GM23338 (cell line): ENCODE data around the gene ZNF610. TPM values are rescaled to one million over a fixed set of nuclear protein-coding genes. Genes with fewer than 3 reads are reported as not detected.

ENCODE experiments used
- ATAC-seq: fragments of 200-7000 bp; cut with Tn5 transposase; 3 replicates; pipeline ENCODE4 v1.9.1; 2020
- DNase-seq: peaks from one replicate; pipeline ENCODE4 v3.0.0-alpha.2; 2015; ENCODE audit warnings: low spot score
- H2AFZ ChIP-seq: fragments of 200-600 bp; sonication (generic); 2 replicates; pipeline ENCODE4 v1.8.0; 2016; ENCODE audit warnings: antibody characterized with exemption, mild to moderate bottlenecking, moderate library complexity
- H3F3A ChIP-seq: fragments of 200-600 bp; sonication (generic); replicated peaks from 2 replicates; pipeline ENCODE4 v1.8.0; 2017; ENCODE audit warnings: antibody characterized with exemption, mixed run types, low read depth
- H3K27ac ChIP-seq: fragments of 200-600 bp; sonication (generic); 2 replicates; pipeline ENCODE4 v1.6.1; 2016; ENCODE audit warnings: low read depth
- H3K27me3 ChIP-seq: fragments of 200-600 bp; sonication (generic); 2 replicates; pipeline ENCODE4 v1.8.0; 2016; ENCODE audit warnings: mild to moderate bottlenecking, mixed run types, moderate library complexity; ENCODE audit not compliant: insufficient read depth
- H3K36me3 ChIP-seq: fragments of 200-600 bp; sonication (generic); 2 replicates; pipeline ENCODE4 v1.8.0; 2016; ENCODE audit warnings: mild to moderate bottlenecking; ENCODE audit not compliant: insufficient read depth
- H3K4me1 ChIP-seq: fragments of 200-600 bp; sonication (generic); 2 replicates; pipeline ENCODE4 v1.8.0; 2016; ENCODE audit warnings: mild to moderate bottlenecking, moderate library complexity; ENCODE audit not compliant: insufficient read depth
- H3K4me2 ChIP-seq: fragments of 200-600 bp; sonication (generic); 2 replicates; pipeline ENCODE4 v1.7.1; 2017; ENCODE audit warnings: mixed run types
- H3K4me3 ChIP-seq: fragments of 200-600 bp; sonication (generic); 2 replicates; pipeline ENCODE4 v1.6.1; 2016; ENCODE audit warnings: mixed run types
- H3K79me2 ChIP-seq: fragments of 200-600 bp; sonication (generic); replicated peaks from 2 replicates; pipeline ENCODE4 v1.8.0; 2017; ENCODE audit warnings: mild to moderate bottlenecking; ENCODE audit not compliant: insufficient read depth
- H3K9me2 ChIP-seq: fragments of 200-600 bp; sonication (generic); 2 replicates; pipeline ENCODE4 v1.8.0; 2017; ENCODE audit not compliant: insufficient read depth
- H4K20me1 ChIP-seq: fragments of 200-600 bp; sonication (generic); replicated peaks from 2 replicates; pipeline ENCODE4 v1.8.0; 2017; ENCODE audit warnings: mild to moderate bottlenecking; ENCODE audit not compliant: insufficient read depth
- H3K27ac Mint-ChIP-seq: 2 replicates; pipeline ENCODE4 v1.8.0; 2020; ENCODE audit warnings: inconsistent platforms, mild to moderate bottlenecking, moderate library complexity, mixed read lengths
- H3K27me3 Mint-ChIP-seq: 3 replicates; pipeline ENCODE4 v1.8.0; 2022; ENCODE audit warnings: low read depth, mild to moderate bottlenecking, moderate library complexity, mixed read lengths, inconsistent platforms; ENCODE audit not compliant: insufficient read depth, poor library complexity
- H3K36me3 Mint-ChIP-seq: 3 replicates; pipeline ENCODE4 v1.8.0; 2021; ENCODE audit warnings: low read depth, mild to moderate bottlenecking, inconsistent platforms, moderate library complexity, mixed read lengths
- H3K4me1 Mint-ChIP-seq: 3 replicates; pipeline ENCODE4 v1.8.0; 2020; ENCODE audit warnings: mild to moderate bottlenecking, inconsistent platforms, mixed read lengths
- H3K4me3 Mint-ChIP-seq: 3 replicates; pipeline ENCODE4 v1.8.0; 2021; ENCODE audit warnings: moderate library complexity, mild to moderate bottlenecking, inconsistent platforms, mixed read lengths
- H3K9me3 Mint-ChIP-seq: 3 replicates; pipeline ENCODE4 v1.8.0; 2020; ENCODE audit warnings: moderate library complexity, mild to moderate bottlenecking, inconsistent platforms, mixed read lengths
- ETS1 ChIP-seq: IDR thresholded peaks from 2 replicates; pipeline ENCODE4 v1.6.1; 2016; ENCODE audit warnings: antibody characterized with exemption
- EZH2phosphoT487 ChIP-seq: fragments of 200-600 bp; sonication (generic); IDR thresholded peaks from one replicate; pipeline ENCODE4 v1.8.1; 2018; ENCODE audit warnings: antibody characterized with exemption; ENCODE audit not compliant: unreplicated experiment
- ZNF114 ChIP-seq: fragments of 250-450 bp; sonication (Bioruptor Pico); IDR thresholded peaks from 2 replicates; pipeline ENCODE4 v1.5.0; 2020; ENCODE audit warnings: mild to moderate bottlenecking, moderate library complexity
- ZNF331 ChIP-seq: fragments of 250-450 bp; sonication (Bioruptor Pico); IDR thresholded peaks from 2 replicates; pipeline ENCODE4 v1.5.0; 2020; ENCODE audit warnings: low read depth, mild to moderate bottlenecking, moderate library complexity
- ZNF462 ChIP-seq: fragments of 250-450 bp; sonication (Bioruptor Pico); IDR thresholded peaks from 2 replicates; pipeline ENCODE4 v1.5.0; 2020; ENCODE audit warnings: mild to moderate bottlenecking, moderate library complexity
- polyA plus RNA-seq: library from polyadenylated mRNA; unstranded; fragments of >200 nt; fragmentation: Nextera tagmentation; extraction: Ambion mirVana; gene quantifications from 2 replicates; pipeline ENCODE4 v1.2.1, GENCODE V29; 2016
- small RNA-seq: library from RNA; depleted of rRNA; stranded (forward); fragments of <200 nt; gene quantifications from one replicate; pipeline ENCODE3, GENCODE V24; 2014; ENCODE audit warnings: low replicate concordance
- total RNA-seq: library from RNA; depleted of rRNA; stranded (reverse); fragments of >200 nt; shearing (Covaris generic); gene quantifications from 2 replicates; pipeline ENCODE4 v1.2.3, GENCODE V29; 2014; rRNA removed

Gene ZNF610
- total and polyA plus RNA-seq, 2 experiments from 2014 or later = 4.7 to 6.3 TPM

- Histone ChIP-seq H3K27me3 (no peaks in the 10 kb centered on the region), H3K79me2 (no peaks in the 10 kb centered on the region), H3F3A (no peaks in the 10 kb centered on the region), H3K27ac (no peak overlapping the region), H3K9me2 (no peaks in the 10 kb centered on the region), H3K36me3 (peaks cover 32% of the 10 kb centered on the region), H4K20me1 (no peaks in the 10 kb centered on the region), H3K4me3 (no peak overlapping the region), H2AFZ (no peak overlapping the region), H3K4me1 (no peaks in the 10 kb centered on the region), H3K4me2 (no peak overlapping the region)
- no peak overlapping the region for H3K4me3 Mint-ChIP-seq
- no peak for DNase-seq
- no peaks in the 10 kb centered on the region for H3K27me3 Mint-ChIP-seq
- no peaks in the 10 kb centered on the region for H3K4me1 Mint-ChIP-seq
- no peak for ATAC-seq
- peaks cover 99% of the 10 kb centered on the region for H3K36me3 Mint-ChIP-seq
- TF ChIP-seq ZNF114 (no peak), ETS1 (no peak), ZNF462 (no peak), EZH2phosphoT487 (no peak)
- no peak overlapping the region for H3K27ac Mint-ChIP-seq
- H3K9me3 Mint-ChIP-seq = peaks cover 87% of the 10 kb centered on the region
Observed at GRCh38 chr19:52410276-52410675, 74.2 kb downstream of the ZNF610 start.

GRCh38 chr19:52415711-52416110, 79.7 kb downstream of the ZNF610 start:
- H3K4me3 ChIP-seq = no peak overlapping the region
- TF ChIP-seq ZNF331 (CRISPR knock-in tag) = no peak
- H4K20me1 ChIP-seq = no peaks in the 10 kb centered on the region
- H3K4me2 ChIP-seq = no peak overlapping the region
- peaks cover 22% of the 10 kb centered on the region for H3K36me3 ChIP-seq
- H3K36me3 Mint-ChIP-seq = peaks cover 72% of the 10 kb centered on the region
- no peaks in the 10 kb centered on the region for H3K9me2 ChIP-seq
- H3K27me3 Mint-ChIP-seq = peaks cover 3% of the 10 kb centered on the region
- no peak overlapping the region for H3K27ac ChIP-seq
- H3F3A ChIP-seq = no peaks in the 10 kb centered on the region
- H3K27ac Mint-ChIP-seq = no peak overlapping the region
- H3K79me2 ChIP-seq = no peaks in the 10 kb centered on the region
- ATAC-seq = no peak
- H3K4me1 Mint-ChIP-seq = no peaks in the 10 kb centered on the region
- H3K9me3 Mint-ChIP-seq = peaks cover 88% of the 10 kb centered on the region
- no peak overlapping the region for H3K4me3 Mint-ChIP-seq
- DNase-seq = no peak
- no peaks in the 10 kb centered on the region for H3K4me1 ChIP-seq
- no peak overlapping the region for H2AFZ ChIP-seq
- H3K27me3 ChIP-seq = no peaks in the 10 kb centered on the region

Small RNA genes lying within 50 kb of the gene (small RNA-seq; reads per million reads assigned to genes)
- not detected for gene AC010332.1

Other genes with a start within 250 kb of the ZNF610 start
- gene ZNF841, start 240.5 kb upstream of the ZNF610 start, total RNA-seq = 12.8 and 20.0 TPM in 2 replicates
- 3.8 and 5.3 TPM in 2 replicates for gene ZNF841, start 240.5 kb upstream of the ZNF610 start, polyA plus RNA-seq
- gene ZNF616, start 196.3 kb upstream of the ZNF610 start, total RNA-seq = 28.3 and 28.8 TPM in 2 replicates
- 10.4 and 13.3 TPM in 2 replicates for gene ZNF616, start 196.3 kb upstream of the ZNF610 start, polyA plus RNA-seq
- gene ZNF836, start 164.6 kb upstream of the ZNF610 start, total RNA-seq = 15.7 and 18.6 TPM in 2 replicates
- 9.8 and 11.8 TPM in 2 replicates for gene ZNF836, start 164.6 kb upstream of the ZNF610 start, polyA plus RNA-seq
- 345 and 381 TPM in 2 replicates for gene PPP2R1A, start 146.2 kb upstream of the ZNF610 start, total RNA-seq
- gene PPP2R1A, start 146.2 kb upstream of the ZNF610 start, polyA plus RNA-seq = 212 and 238 TPM in 2 replicates
- 23.5 and 29.3 TPM in 2 replicates for gene ZNF766, start 66.7 kb upstream of the ZNF610 start, total RNA-seq
- gene ZNF766, start 66.7 kb upstream of the ZNF610 start, polyA plus RNA-seq = 20.3 and 22.1 TPM in 2 replicates
- 34.1 and 39.4 TPM in 2 replicates for gene ZNF480, start 39.1 kb upstream of the ZNF610 start, total RNA-seq
- gene ZNF480, start 39.1 kb upstream of the ZNF610 start, polyA plus RNA-seq = 28.8 and 37.9 TPM in 2 replicates
- gene ZNF880, start 33.7 kb downstream of the ZNF610 start, total RNA-seq = 49.1 and 60.6 TPM in 2 replicates
- 56.3 and 57.4 TPM in 2 replicates for gene ZNF880, start 33.7 kb downstream of the ZNF610 start, polyA plus RNA-seq
- 25.5 and 38.6 TPM in 2 replicates for gene ZNF528, start 61.6 kb downstream of the ZNF610 start, total RNA-seq
- 30.0 and 32.8 TPM in 2 replicates for gene ZNF528, start 61.6 kb downstream of the ZNF610 start, polyA plus RNA-seq
- gene ZNF534, start 92.9 kb downstream of the ZNF610 start, total RNA-seq = 0.10 TPM in 1 of 2 replicates, not detected in the other
- gene ZNF534, start 92.9 kb downstream of the ZNF610 start, polyA plus RNA-seq = 0.23 and 1.0 TPM in 2 replicates
- gene ZNF578, start 117.3 kb downstream of the ZNF610 start, total RNA-seq = 11.9 and 23.9 TPM in 2 replicates
- gene ZNF578, start 117.3 kb downstream of the ZNF610 start, polyA plus RNA-seq = 2.9 and 4.1 TPM in 2 replicates
- 27.1 and 32.1 TPM in 2 replicates for gene ZNF808, start 191.4 kb downstream of the ZNF610 start, total RNA-seq
- 7.0 and 10.5 TPM in 2 replicates for gene ZNF808, start 191.4 kb downstream of the ZNF610 start, polyA plus RNA-seq
- gene ZNF701, start 234.0 kb downstream of the ZNF610 start, total RNA-seq = 24.7 TPM in 2 replicates
- 6.7 and 8.5 TPM in 2 replicates for gene ZNF701, start 234.0 kb downstream of the ZNF610 start, polyA plus RNA-seq